DMS 273 (cell line): Measurements from ENCODE around the gene ABHD2.

Experiments used
- DNase-seq: peaks from one replicate; lab custom pipeline; 2025; ENCODE audit not compliant: unreplicated experiment; lab: John Stamatoyannopoulos, UW

ABHD2 gene

DNA sequence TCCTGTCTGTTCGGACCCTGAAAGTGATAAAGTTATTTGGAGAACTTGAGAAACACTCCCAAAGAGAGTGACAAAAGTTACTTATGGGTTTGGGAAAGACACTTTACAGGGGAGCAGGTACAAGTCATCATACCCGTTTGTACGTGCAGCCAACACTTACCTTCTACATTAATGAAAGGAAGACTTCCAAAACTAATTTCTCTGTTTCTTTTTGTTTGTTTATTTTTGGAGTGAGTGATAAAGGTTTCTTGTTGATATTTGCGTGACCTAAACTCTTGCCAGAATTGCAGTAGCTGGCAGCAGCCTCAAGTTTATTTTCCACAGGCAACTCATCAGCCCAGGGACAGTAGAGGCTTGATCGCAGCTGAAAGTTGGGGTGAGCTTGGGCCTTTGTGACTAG lies 8.4 kb downstream of the ABHD2 start:
- DNase-seq: no peak

DNA sequence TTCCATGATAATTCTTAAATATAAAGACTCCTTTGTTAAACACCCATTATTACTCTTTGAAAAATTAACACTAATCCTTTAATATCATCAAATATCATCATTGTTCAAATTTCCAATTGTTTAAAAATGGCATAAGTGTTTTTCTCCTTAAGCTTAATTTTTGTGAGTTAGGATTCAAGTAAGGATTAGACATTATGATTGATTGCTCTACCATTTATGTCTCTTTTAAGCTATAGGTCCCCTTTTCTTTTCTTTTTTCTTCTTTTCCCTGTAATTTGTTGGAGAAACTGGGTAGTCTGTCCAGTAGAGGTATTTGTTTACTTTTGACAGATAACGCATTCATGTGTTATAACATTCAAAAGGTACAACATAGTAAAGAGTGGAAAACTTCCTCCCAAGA lies 9.1 kb downstream of the ABHD2 start:
- DNase-seq: no peak

- no peak for DNase-seq
These were observed 10.0 kb downstream of the ABHD2 start for GRCh38 chr15:89098281-89098680.

- DNase-seq: no peak
These were observed 11.7 kb downstream of the ABHD2 start for GRCh38 chr15:89099968-89100367.

DNA sequence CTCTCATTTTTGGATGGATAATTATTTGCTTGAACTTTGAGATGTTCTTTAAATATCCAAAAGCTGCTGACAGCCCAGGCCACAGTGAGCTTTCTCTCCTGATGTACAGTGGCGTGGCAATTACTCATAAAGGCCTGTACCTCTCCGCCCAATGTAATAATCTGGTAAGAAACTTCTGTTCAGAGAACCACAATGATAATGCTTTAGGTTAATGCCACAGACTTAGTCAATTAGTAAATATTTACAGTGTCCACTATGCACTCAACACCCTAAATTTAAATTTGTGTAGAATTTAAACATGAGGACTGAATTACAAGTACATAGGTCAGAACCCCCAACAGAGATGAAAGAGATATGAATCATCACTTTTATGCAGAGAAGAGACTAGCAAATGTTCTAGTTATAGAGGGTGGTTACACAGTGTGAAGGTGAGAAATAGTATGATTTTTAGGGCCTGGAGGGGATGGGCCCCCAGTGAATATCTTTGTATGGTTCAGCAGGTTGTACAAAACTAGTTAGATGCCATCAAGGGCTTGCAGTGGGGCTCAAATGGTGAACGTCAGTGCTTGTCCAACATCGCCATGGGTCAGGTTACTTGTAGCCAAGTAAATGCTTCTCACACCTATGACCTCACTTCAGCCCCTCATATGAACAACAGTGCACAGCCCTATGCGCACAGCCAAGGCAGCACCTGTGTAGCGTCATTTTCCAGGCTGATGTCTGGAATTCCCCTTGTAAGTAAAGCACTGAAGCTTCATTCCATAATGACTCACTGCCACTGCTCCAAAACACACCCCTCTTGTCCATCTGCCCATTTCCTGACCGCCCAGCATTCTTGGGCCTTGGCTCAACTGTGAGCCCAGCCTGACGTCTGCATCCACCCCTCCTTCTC lies 13.3 kb downstream of the ABHD2 start:
- no peak for DNase-seq

GRCh38 chr15:89103481-89104171 lies 15.4 kb downstream of the ABHD2 start:
- no peak for DNase-seq

DNA sequence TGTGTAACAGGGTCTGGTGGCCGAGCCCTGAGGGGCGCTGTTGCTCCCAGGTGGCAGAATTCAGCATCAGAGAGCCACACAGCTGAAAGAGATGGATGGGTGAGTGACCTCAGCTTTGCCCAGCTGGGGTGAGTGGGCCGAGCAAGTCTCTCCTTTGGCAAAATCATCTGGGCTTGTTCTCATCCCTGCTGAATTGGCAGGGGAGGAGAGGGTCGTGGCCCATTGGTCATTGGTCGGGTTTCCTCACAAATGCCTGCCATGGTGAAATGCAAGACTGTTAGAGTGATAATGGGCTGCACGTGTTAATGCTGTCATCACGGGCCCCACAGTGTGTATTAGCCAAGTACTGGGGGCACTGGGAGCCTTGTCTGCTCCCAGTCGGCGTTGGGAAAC lies 15.9 kb downstream of the ABHD2 start:
- DNase-seq: no peak

- no peak for DNase-seq
These were observed 16.9 kb downstream of the ABHD2 start for GRCh38 chr15:89105147-89105546.

- DNase-seq: no peak
These were observed 17.9 kb downstream of the ABHD2 start for GRCh38 chr15:89106200-89106599.

- DNase-seq: no peak
These were observed 19.7 kb downstream of the ABHD2 start for GRCh38 chr15:89107984-89108383.

DNA sequence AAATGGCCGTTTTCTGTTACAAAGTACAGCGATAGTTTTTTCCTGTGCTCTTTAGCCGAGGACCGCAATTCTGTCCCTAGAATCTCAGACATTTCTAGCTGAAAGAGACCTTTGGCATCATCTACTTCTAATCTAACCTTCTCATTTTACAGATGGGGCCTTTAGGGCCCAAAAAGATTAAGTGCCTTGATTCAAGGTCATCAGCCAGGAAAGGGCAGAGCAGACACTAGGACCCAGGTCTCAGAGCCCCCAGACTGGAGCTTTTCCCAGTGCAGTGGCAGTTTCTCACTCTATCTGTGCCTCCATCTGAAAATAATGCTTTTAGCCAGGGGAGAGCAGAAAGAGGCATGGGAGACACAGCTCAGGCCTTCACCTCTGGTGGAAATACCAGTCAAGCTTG lies 20.6 kb downstream of the ABHD2 start:
- DNase-seq: no peak

DNA sequence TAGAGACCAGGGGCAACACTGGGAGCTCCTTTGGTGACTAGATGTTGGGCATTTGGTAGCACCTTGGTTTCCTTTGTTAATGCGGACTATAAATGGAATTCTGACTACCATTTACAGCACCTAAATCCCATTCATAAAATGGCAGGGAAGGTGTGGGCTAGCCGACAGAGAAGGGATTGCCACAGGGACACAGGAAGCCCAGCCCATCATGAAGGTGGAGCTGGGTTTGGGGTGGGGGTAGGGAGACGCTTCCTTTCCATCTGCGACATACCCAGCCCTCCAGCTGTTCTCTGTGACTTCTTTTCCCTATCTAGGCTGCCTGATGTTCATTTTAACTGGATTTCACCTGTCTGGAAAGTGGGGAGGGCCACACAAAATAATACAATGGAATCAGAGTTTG lies 21.0 kb downstream of the ABHD2 start:
- no peak for DNase-seq

DNA sequence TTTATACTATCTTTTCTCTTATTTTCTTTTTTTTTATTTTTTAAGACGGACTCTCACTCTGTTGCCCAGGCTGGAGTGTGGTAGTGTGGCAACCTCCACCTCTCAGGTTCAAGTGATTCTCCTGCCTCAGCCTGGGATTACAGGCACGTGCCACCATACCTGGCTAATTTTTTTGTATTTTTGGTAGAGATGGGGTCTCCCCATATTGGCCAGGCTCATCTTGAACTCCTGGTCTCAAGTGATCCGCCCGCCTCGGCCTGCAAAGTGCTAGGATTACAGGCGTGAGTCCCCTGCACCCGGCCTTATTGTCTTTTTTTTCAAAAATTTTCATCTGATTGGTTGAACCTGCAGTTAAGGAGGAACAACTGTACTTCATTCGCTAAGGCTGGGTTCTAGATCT lies 21.8 kb downstream of the ABHD2 start:
- no peak for DNase-seq

- no peak for DNase-seq
These were observed 23.1 kb downstream of the ABHD2 start for GRCh38 chr15:89111352-89111751.

GRCh38 chr15:89111961-89112340 lies 23.7 kb downstream of the ABHD2 start:
- no peak for DNase-seq

DNA sequence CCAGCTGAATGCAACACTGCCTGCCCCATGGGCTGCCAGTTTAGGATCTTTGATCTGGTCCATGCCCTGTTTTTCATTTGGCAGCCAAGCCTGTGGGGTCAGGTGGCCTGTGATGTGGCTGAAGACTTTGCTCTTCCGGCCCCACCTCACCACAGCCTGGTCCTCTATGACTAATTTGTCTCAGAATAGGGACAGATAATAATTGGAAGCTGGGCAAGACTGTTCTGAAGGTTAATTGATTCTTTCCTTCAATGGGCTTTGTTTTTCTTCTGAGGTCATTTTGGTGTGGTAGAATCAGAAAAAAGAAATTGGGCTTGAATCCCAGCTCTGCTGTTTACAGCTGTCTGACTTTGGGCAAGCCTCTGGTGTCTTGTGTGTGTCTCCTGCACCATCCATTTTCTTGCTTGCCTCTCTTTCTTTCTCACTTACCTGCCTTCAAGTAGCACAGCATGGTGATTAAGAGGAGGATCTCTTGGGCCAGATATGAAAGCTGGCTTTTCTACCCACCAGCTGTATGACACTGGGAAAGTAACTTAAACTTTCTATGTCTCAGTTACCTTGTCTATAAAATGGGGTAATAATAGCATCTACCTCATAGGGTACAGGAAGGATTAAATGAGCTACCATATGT lies 24.2 kb downstream of the ABHD2 start:
- peak; percentile 11 for DNase-seq

GRCh38 chr15:89113296-89114024 lies 25.2 kb downstream of the ABHD2 start:
- DNase-seq: no peak

GRCh38 chr15:89114990-89115389 lies 26.7 kb downstream of the ABHD2 start:
- DNase-seq: peak; percentile 56

GRCh38 chr15:89115547-89115946 lies 27.3 kb downstream of the ABHD2 start:
- peak; percentile 39 for DNase-seq

DNA sequence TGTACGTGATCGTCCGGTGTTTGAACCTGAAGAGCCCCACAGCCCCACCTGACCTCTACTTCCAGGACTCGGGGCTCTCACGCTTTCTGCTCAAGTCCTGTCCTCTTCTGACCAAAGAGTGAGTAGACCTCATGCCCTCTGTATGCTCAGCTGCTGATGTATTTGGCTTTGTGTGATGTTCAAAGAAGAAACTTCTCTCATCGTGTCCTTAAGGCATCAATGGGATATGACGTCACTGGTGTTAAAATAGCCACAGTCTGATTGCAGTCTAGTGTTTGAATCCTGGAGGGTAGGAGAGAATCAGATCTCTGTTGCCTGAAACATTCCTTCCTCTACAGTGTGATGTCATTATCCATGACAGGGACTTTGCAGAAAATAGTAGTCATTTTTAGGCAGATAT lies 28.1 kb downstream of the ABHD2 start:
- no peak for DNase-seq

DNA sequence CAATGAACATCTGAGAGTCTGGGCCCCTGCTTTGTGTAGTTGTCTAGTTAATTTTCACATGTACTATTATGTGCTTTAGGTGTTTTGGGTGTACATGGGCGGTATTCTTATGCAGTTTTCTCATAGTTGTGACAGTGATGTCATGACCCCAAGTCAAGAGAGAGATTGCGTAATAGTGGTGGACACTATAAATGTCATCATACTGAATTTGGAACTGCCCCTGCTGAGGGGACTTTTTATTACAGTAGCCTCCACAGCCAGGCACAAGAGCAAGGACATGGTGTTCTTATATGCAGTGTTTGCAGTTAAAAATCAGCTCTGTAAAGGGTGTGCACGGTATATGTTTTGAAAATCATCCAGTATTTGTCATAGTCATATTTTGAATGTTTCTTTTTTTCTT lies 29.5 kb downstream of the ABHD2 start:
- no peak for DNase-seq
